ENCODE measurements around the gene CRYBB2.

- TF ChIP-seq CTCF (IDR thresholded peaks at IDR 0.05) (no peak), EZH2 (IDR thresholded peaks at IDR 0.05) (no peak)
Observed at GRCh38 chr22:25228822-25229221, 9.4 kb downstream of the CRYBB2 start.
